ENCODE measurements around the gene VAMP3. TPM values are rescaled to one million over a fixed set of nuclear protein-coding genes. Genes with fewer than 3 reads are reported as not detected.

The VAMP3 gene, protein sequence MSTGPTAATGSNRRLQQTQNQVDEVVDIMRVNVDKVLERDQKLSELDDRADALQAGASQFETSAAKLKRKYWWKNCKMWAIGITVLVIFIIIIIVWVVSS
- 100 to 1,000 TPM; 107 to 125 (median 115) TPM for total RNA-seq

DNA sequence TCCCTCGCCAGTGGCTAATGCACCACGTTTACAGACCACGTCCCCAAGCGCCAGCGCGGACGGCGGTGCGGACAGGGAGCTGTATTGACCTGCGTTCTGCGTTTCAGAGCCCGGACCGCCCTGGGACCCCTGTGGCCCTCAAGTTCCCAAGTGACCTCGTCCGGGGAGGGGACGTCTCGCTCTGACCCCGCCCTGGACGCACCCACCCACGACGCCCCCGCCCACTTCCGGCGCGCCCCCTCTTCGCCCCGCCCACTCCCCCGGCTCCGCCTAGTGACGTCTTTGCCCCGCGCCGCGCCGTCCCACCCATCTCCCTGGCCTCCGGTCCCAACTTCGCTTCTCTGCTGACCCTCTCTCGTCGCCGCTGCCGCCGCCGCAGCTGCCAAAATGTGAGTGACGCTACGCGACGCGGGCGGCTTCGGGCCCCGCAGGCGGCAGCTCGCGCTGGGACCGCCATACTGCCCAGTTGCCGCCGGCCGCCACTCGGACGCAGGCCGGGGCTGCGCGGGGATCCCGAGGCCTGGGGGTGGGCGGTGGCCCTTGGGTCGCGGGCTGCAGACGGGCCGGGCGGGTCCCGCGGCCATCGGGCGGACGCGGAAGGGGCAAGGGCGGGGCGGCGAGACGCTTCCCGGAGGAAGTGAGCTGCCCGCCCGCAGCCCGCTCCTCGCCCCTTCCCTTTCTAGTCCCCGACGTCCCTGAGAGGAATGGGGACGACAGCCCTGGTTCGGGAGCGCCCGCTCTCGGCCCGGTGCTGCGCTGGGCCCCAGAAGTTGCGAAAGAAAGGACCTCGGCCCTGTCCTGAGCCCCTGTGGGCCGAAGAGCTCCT, at the start of gene VAMP3:
TSS of gene VAMP3 (plus strand) at position 300 of the 826 bp plus-strand sequence. CDS start at position 388, 88 bp downstream.
- TF ChIP-seq, protein P1, sequence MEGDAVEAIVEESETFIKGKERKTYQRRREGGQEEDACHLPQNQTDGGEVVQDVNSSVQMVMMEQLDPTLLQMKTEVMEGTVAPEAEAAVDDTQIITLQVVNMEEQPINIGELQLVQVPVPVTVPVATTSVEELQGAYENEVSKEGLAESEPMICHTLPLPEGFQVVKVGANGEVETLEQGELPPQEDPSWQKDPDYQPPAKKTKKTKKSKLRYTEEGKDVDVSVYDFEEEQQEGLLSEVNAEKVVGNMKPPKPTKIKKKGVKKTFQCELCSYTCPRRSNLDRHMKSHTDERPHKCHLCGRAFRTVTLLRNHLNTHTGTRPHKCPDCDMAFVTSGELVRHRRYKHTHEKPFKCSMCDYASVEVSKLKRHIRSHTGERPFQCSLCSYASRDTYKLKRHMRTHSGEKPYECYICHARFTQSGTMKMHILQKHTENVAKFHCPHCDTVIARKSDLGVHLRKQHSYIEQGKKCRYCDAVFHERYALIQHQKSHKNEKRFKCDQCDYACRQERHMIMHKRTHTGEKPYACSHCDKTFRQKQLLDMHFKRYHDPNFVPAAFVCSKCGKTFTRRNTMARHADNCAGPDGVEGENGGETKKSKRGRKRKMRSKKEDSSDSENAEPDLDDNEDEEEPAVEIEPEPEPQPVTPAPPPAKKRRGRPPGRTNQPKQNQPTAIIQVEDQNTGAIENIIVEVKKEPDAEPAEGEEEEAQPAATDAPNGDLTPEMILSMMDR (IDR thresholded peaks at IDR 0.05): no peak
- ATAC-seq (ENCODE audit: low FRiP score) (peak; percentile 99), DNase-seq (ENCODE audit: low spot score) (peak; percentile 79)

DNA sequence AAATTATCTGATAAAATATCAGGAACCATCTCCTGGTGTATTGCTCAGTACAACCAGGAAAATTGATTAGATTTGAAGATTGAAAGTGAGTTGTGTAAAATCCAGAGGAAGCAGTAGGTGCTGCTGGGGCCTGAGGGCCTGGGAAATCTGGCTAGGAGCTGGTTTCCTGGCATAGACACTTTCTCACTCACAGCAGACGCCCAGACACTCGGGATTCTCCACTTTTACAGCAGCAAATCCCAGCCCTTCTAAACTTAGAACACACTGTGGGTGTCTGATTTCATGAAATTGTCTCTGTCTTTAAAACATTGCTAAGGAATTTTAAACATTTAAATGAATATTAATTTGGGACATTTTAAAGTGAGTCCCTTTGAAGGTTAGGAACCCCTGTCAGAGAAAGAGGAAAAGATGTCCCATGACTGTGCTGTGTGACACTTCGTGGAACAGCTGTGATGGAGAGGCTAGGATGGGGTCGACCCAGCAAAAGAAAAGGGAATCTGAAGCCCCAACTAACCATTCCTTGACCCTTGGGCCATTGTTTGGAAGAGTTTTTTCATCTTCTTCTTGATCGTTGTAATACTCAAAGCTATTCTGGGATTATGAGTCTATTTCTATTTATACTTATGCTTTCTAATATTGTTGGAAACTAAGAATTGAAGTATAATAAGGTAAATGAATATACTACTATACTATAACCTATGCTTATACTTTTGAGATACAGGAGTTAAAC, 49.0 kb upstream of the VAMP3 start:
- TF ChIP-seq, protein P1 (IDR thresholded peaks at IDR 0.05): no peak
- ATAC-seq (ENCODE audit: low FRiP score) (no peak), DNase-seq (ENCODE audit: low spot score) (no peak)

DNA sequence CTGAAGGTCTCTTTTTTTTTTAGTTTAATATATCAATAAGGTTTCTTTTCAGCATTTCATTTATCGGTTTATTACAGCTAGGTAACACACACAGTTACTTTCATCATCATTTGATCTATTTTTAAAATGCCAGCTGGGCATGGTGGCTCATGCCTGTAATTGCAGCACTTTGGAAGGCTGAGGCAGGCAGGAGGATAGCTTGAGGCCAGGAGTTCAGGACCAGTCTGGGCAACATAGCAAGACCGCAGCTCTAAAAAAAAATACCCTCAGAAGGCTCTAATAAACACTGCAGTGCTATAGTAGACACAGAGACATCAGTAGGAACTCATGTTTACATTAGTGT, 48.5 kb upstream of the VAMP3 start:
- TF ChIP-seq, protein P1 (IDR thresholded peaks at IDR 0.05): no peak
- ATAC-seq (ENCODE audit: low FRiP score) (no peak), DNase-seq (ENCODE audit: low spot score) (no peak)

DNA sequence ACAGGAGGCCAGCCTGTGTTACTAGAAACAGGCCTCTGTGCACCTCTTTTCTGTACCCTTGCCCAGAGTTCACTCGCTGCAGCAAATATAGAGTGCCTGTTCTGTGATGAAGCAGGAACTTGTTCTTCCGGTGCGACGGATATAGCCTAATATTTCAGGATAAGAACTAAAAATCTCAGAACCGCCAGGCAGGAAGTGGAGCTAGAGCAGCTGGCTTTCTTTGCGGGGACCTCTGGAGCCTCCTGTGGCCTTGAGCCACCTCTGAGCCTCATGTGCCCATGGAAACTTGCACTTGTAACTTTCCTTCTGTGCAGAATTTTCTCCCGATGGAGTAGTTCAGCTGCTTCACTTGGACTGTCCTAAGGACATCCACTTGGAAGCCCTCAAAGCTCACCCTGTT, 44.5 kb upstream of the VAMP3 start:
- TF ChIP-seq, protein P1 (IDR thresholded peaks at IDR 0.05): no peak
- DNase-seq (ENCODE audit: low spot score) (no peak), ATAC-seq (ENCODE audit: low FRiP score) (no peak)

DNA sequence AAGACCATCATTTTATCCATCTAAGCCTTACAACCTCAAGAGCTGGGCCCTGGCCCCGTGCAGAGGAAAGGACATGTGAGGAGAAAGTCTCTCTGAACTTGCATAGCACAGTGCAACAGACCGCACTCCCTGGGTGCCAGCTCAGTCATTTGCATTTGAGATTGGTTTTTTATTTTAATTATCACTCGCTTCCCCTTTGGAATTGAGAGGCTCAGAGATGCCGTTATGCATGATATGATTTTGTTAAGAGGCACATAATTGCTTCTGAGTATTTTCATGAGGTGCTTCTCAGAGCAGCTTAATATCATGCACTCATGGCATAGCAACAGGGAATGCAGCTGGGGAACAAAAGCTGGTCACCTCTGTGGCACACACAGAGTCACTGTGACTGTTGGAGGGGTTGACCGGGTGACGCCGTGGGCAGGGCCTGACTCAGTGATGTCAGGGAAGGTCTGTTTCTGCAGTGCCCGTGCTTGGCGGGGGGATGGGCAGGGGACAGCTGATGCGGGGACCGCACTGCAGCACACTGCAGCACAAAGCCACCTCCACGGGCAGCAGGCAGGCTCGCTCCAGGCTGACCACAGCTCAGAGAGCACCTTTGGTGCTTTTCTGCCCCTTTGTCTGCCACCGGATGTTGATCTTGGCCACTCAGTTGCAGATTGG, 43.2 kb upstream of the VAMP3 start:
- no peak for ATAC-seq (ENCODE audit: low FRiP score)
- TF ChIP-seq, protein P1 (IDR thresholded peaks at IDR 0.05): no peak
- no peak for DNase-seq (ENCODE audit: low spot score)

DNA sequence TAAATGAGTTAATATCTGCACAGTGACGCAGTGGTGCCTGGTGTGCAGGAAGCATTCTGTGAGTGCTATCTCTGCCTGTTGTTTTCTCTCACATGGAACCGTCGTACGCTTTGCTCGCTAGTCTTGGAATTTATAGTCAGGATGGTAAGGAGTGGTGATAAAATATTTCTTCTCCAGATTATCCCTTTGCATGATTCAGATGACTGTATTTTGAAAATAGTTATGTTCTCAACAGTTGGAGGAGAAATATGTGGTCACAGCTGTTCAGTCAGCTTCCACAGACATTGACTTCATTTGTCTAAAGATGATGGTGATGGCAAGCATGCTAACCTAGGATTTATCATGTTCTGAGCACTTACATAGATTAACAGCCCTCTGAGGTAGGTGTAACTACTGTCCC, 41.3 kb upstream of the VAMP3 start:
- ATAC-seq (ENCODE audit: low FRiP score) (no peak), DNase-seq (ENCODE audit: low spot score) (no peak)
- TF ChIP-seq, protein P1 (IDR thresholded peaks at IDR 0.05): no peak

Measured in omental fat pad (tissue), 4 donors.